IPS DF 4.7 (cell line): ENCODE measurements around the gene CXADR.

Experiments
- DNase-seq: peaks from one replicate; pipeline ENCODE4 v3.0.0-alpha.2; 2013; ENCODE audit warnings: low spot score; ENCODE audit errors: extremely low read depth

CXADR gene

GRCh38 chr21:17590430-17590829 lies 77.6 kb downstream of the CXADR start:
- DNase-seq: no peak

- DNase-seq: no peak
Observed at GRCh38 chr21:17597680-17598079, 84.8 kb downstream of the CXADR start.

- DNase-seq: no peak
Observed at GRCh38 chr21:17598437-17598836, 85.6 kb downstream of the CXADR start.

GRCh38 chr21:17602874-17603273 lies 90.0 kb downstream of the CXADR start:
- DNase-seq: no peak

- DNase-seq: no peak
Observed at GRCh38 chr21:17607684-17608083, 94.8 kb downstream of the CXADR start.

GRCh38 chr21:17609681-17610080 lies 96.8 kb downstream of the CXADR start:
- DNase-seq: no peak

GRCh38 chr21:17610911-17611310 lies 98.1 kb downstream of the CXADR start:
- DNase-seq: no peak

- no peak for DNase-seq
Observed at GRCh38 chr21:17611414-17612022, 98.7 kb downstream of the CXADR start.

GRCh38 chr21:17612023-17612564 lies 99.3 kb downstream of the CXADR start:
- no peak for DNase-seq

- no peak for DNase-seq
Observed at GRCh38 chr21:17612565-17613241, 99.9 kb downstream of the CXADR start, which contains the start of gene BTG3. Gene BTG3, minus strand, starts transcription at chr21:17612901. Its CDS starts 3,757 bp downstream, at chr21:17609144.

GRCh38 chr21:17613242-17613676 lies 100.4 kb downstream of the CXADR start:
- no peak for DNase-seq

GRCh38 chr21:17616831-17617230 lies 104.0 kb downstream of the CXADR start:
- no peak for DNase-seq

GRCh38 chr21:17622018-17622417 lies 109.2 kb downstream of the CXADR start:
- no peak for DNase-seq

- no peak for DNase-seq
Observed at GRCh38 chr21:17631195-17631594, 118.4 kb downstream of the CXADR start.

GRCh38 chr21:17636711-17637110 lies 123.9 kb downstream of the CXADR start:
- no peak for DNase-seq

- no peak for DNase-seq
Observed at GRCh38 chr21:17640821-17641220, 128.0 kb downstream of the CXADR start.
